HepG2 (cell line): ENCODE results near the gene NYAP1. TPM values are rescaled to one million over a fixed set of nuclear protein-coding genes. Genes with fewer than 3 reads are reported as not detected.
A peak's percentile ranks its signal among the peaks of the same experiment; 100 is the strongest.

Experiments used
- BHLHE40 ChIP-seq: IDR thresholded peaks from 2 replicates; pipeline ENCODE4 v1.6.1; 2011; ENCODE audit warnings: low read length, improper control_type of control experiment
- BRCA1 ChIP-seq: sonication (generic); formaldehyde crosslinking; IDR thresholded peaks from 2 replicates; pipeline ENCODE4 v1.4.0; 2020; ENCODE audit warnings: missing genetic modification reagents
- HMGXB3 ChIP-seq: sonication (generic); formaldehyde crosslinking; IDR thresholded peaks from 2 replicates; pipeline ENCODE4 v1.4.0; 2020; ENCODE audit warnings: missing genetic modification reagents, borderline replicate concordance
- JUND ChIP-seq: sonication (generic); formaldehyde crosslinking; IDR thresholded peaks from 2 replicates; pipeline ENCODE4 v1.8.0; 2022; ENCODE audit warnings: mild to moderate bottlenecking, missing genetic modification reagents
- POGZ ChIP-seq: sonication (generic); formaldehyde crosslinking; IDR thresholded peaks from 2 replicates; pipeline ENCODE4 v1.4.0; 2020; ENCODE audit warnings: mild to moderate bottlenecking, missing genetic modification reagents
- PRPF4 ChIP-seq: fragments of 200-400 bp; formaldehyde crosslinking; IDR thresholded peaks from 2 replicates; pipeline ENCODE4 v1.6.1; 2016; ENCODE audit warnings: low read length, low read depth; ENCODE audit not compliant: poor library complexity, severe bottlenecking
- SKI ChIP-seq: fragments of 450-650 bp; IDR thresholded peaks from one replicate; pipeline ENCODE4 v1.6.1; 2018; ENCODE audit warnings: mild to moderate bottlenecking; ENCODE audit not compliant: partially characterized antibody
- SOX6 ChIP-seq, 2 experiments: fragments of 450-650 bp in 1 of 2; sonication (generic) in 1 of 2; formaldehyde crosslinking in 1 of 2; IDR thresholded peaks; 2 replicates each; pipeline versions ENCODE4 v1.4.0 to v1.6.1; 2017 to 2020; ENCODE audit warnings: antibody characterized with exemption in 1 of 2, mild to moderate bottlenecking in 1 of 2, missing genetic modification reagents in 1 of 2
- TAF1 ChIP-seq: sonication (generic); formaldehyde crosslinking; IDR thresholded peaks from 2 replicates; pipeline ENCODE4 v1.4.0; 2020; ENCODE audit warnings: missing genetic modification reagents
- TERF1 ChIP-seq: sonication (generic); formaldehyde crosslinking; IDR thresholded peaks from 2 replicates; pipeline ENCODE4 v1.8.0; 2022; ENCODE audit warnings: mild to moderate bottlenecking, missing genetic modification reagents, moderate library complexity
- THAP9 ChIP-seq: sonication (generic); formaldehyde crosslinking; IDR thresholded peaks from 2 replicates; pipeline ENCODE4; 2020; ENCODE audit warnings: missing genetic modification reagents, mild to moderate bottlenecking, borderline replicate concordance
- ZFP41 ChIP-seq: sonication (generic); formaldehyde crosslinking; IDR thresholded peaks from 2 replicates; pipeline ENCODE4 v1.4.0; 2020; ENCODE audit warnings: mild to moderate bottlenecking, missing genetic modification reagents, borderline replicate concordance
- ZNF138 ChIP-seq: sonication (generic); formaldehyde crosslinking; IDR thresholded peaks from 2 replicates; pipeline ENCODE4 v1.5.0; 2020; ENCODE audit warnings: mild to moderate bottlenecking, low read depth, missing genetic modification reagents
- ZNF556 ChIP-seq: sonication (generic); formaldehyde crosslinking; IDR thresholded peaks from 2 replicates; pipeline ENCODE4 v1.4.0; 2020; ENCODE audit warnings: mild to moderate bottlenecking, missing genetic modification reagents, borderline replicate concordance
- ZNF644 ChIP-seq: IDR thresholded peaks from 2 replicates; pipeline ENCODE4 v1.6.1; 2016; ENCODE audit warnings: low read depth
- polyA plus RNA-seq, 8 experiments: library from polyadenylated mRNA; depleted of rRNA in 3 of 8; stranded (reverse) in 7 of 8; unstranded in 1 of 8; fragments of >200 nt; fragmentation: Illumina TruSeq in 4 of 8; extraction: Trizol in 4 of 8; gene quantifications; 2 replicates each; pipeline versions ENCODE4 v1.2.1 to v1.2.3, GENCODE V29; 2011 to 2016; ENCODE audit warnings: low read depth in 4 of 8, missing spikeins in 1 of 8, mixed read lengths in 1 of 8; ENCODE audit not compliant: insufficient read depth in 1 of 8
- total RNA-seq, 5 experiments: library from RNA; depleted of rRNA; stranded (reverse); fragments of >200 nt; fragmentation: Illumina TruSeq; extraction: Trizol; gene quantifications; 2 replicates each; pipeline ENCODE4 v1.2.3, GENCODE V29; 2016; ENCODE audit warnings: low read depth in 1 of 5

Gene NYAP1
- total and polyA plus RNA-seq, 2 of the 13 experiments (the other 11 are each of a cell fraction or from before 2014, with no cell fraction given) = 0.15 to 0.46 TPM

GRCh38 chr7:100478958-100479660, 4.6 kb upstream of the NYAP1 start, which contains the start of gene TSC22D4 (continued):
- TF ChIP-seq TERF1 = no peak
- no peak for TF ChIP-seq JUND (CRISPR knock-in tag)
- TF ChIP-seq HMGXB3 (CRISPR knock-in tag) = no peak
- TF ChIP-seq ZNF556 (CRISPR knock-in tag) = peak; percentile 47; the same call in 1 of the 2 replicates
- no peak for TF ChIP-seq ZNF644 (CRISPR knock-in tag)
- TF ChIP-seq ZFP41 (CRISPR knock-in tag) = no peak
- TF ChIP-seq BHLHE40 = no peak
- TF ChIP-seq THAP9 (CRISPR knock-in tag) = no peak
- TF ChIP-seq TAF1 (CRISPR knock-in tag) = no peak
- TF ChIP-seq SOX6 (IDR thresholded peaks at IDR 0.05) = no peak
- peak; percentile 47; the same call in 1 of the 2 replicates for TF ChIP-seq SOX6 (CRISPR knock-in tag; IDR thresholded peaks at IDR 0.05)
- no peak for TF ChIP-seq BRCA1 (CRISPR knock-in tag)
- no peak for TF ChIP-seq PRPF4
- TF ChIP-seq POGZ (CRISPR knock-in tag) = peak; percentile 36; the same call in 1 of the 2 replicates
- no peak for TF ChIP-seq SKI
- no peak for TF ChIP-seq ZNF138 (CRISPR knock-in tag)
